Breast epithelium (tissue), 3 donors: ENCODE results near the gene ALX1.
"Not testable (repeated sequence)": the region's sequence is repeated elsewhere in the genome, so short reads cannot be mapped to it uniquely, and the experiment has no call there.

ENCODE experiments used
- POLR2A ChIP-seq: fragments of 450-650 bp; IDR thresholded peaks from one replicate; pipeline ENCODE4 v1.6.1; 2016; ENCODE audit warnings: antibody characterized with exemption, mild to moderate bottlenecking, moderate library complexity
- POLR2AphosphoS5 ChIP-seq, 3 donors: sonication (generic); formaldehyde crosslinking; IDR thresholded peaks; one replicate each; pipeline ENCODE4 v1.6.1; 2017; ENCODE audit warnings: antibody characterized with exemption in 3 of 3
- TF ChIP-seq, protein P1 (sequence below), 3 donors: fragments of 450-650 bp; IDR thresholded peaks; one replicate each; pipeline ENCODE4 v1.5.1; 2016 to 2017; ENCODE audit warnings: antibody characterized with exemption in 3 of 3, mild to moderate bottlenecking in 3 of 3, moderate library complexity in 3 of 3

DNA sequence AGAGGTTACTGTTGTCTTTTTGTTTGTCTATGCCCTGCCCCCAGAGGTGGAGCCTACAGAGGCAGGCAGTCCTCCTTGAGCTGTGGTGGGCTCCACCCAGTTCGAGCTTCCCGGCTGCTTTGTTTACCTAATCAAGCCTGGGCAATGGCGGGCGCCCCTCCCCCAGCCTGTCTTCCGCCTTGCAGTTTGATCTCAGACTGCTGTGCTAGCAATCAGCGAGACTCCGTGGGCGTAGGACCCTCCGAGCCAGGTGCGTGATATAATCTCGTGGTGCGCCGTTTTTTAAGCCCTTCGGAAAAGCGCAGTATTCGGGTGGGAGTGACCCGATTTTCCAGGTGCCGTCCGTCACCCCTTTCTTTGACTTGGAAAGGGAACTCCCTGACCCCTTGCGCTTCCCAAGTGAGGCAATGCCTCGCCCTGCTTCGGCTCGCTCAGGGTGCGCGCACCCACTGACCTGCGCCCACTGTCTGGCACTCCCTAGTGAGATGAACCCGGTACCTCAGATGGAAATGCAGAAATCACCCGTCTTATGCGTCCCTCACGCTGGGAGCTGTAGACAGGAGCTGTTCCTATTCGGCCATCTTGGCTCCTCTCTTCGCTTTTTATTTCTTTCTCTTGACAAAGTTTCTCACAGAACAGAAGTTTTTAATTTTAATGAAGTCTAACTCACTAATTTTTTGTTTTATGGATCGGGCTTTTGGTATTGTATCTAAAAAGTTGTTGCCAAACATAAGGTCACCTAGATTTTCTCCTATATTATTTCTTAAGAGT, 38.0 kb downstream of the ALX1 start:
- TF ChIP-seq, protein P1, sequence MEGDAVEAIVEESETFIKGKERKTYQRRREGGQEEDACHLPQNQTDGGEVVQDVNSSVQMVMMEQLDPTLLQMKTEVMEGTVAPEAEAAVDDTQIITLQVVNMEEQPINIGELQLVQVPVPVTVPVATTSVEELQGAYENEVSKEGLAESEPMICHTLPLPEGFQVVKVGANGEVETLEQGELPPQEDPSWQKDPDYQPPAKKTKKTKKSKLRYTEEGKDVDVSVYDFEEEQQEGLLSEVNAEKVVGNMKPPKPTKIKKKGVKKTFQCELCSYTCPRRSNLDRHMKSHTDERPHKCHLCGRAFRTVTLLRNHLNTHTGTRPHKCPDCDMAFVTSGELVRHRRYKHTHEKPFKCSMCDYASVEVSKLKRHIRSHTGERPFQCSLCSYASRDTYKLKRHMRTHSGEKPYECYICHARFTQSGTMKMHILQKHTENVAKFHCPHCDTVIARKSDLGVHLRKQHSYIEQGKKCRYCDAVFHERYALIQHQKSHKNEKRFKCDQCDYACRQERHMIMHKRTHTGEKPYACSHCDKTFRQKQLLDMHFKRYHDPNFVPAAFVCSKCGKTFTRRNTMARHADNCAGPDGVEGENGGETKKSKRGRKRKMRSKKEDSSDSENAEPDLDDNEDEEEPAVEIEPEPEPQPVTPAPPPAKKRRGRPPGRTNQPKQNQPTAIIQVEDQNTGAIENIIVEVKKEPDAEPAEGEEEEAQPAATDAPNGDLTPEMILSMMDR (IDR thresholded peaks at IDR 0.05): not testable (repeated sequence)
- TF ChIP-seq POLR2A; POLR2AphosphoS5 (IDR thresholded peaks at IDR 0.05): not testable (repeated sequence)
